Measurements from ENCODE around the gene DUSP14. TPM values are rescaled to one million over a fixed set of nuclear protein-coding genes. Genes with fewer than 3 reads are reported as not detected.
A peak's percentile ranks its signal among the peaks of the same experiment; 100 is the strongest.

Gene DUSP14
- total RNA-seq, 2 experiments from 2014 or later, result 7.2 to 7.7 TPM

DNA sequence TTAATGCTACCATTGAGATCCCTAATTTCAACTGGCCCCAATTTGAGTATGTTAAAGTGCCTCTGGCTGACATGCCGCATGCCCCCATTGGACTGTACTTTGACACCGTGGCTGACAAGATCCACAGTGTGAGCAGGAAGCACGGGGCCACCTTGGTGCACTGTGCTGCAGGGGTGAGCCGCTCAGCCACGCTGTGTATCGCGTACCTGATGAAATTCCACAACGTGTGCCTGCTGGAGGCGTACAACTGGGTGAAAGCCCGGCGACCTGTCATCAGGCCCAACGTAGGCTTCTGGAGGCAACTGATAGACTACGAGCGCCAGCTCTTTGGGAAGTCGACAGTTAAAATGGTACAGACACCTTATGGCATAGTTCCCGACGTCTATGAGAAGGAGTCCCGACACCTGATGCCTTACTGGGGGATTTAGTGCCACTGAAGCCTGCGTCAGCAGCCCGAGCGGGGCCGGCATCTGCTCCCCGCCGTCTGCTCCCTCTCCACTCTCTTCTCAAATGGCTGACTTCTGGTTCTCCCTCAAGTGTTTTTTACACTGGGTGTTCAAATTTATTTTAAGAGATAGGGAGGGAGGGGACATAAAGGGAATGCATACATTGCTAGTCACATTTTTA, 22.9 kb downstream of the DUSP14 start:
- Mint-ChIP-seq H3K27ac (no peak overlapping the region), H3K36me3 (peaks cover 9% of the 10 kb centered on the region), H3K4me3 (no peak overlapping the region), H3K9me3 (no peaks in the 10 kb centered on the region), H3K27me3 (no peaks in the 10 kb centered on the region), H3K4me1 (peaks cover 3% of the 10 kb centered on the region)
- POLR2A ChIA-PET, result no interaction called here
- DNase-seq, result no peak
- no peak for ATAC-seq (ENCODE audit: low read depth)

DNA sequence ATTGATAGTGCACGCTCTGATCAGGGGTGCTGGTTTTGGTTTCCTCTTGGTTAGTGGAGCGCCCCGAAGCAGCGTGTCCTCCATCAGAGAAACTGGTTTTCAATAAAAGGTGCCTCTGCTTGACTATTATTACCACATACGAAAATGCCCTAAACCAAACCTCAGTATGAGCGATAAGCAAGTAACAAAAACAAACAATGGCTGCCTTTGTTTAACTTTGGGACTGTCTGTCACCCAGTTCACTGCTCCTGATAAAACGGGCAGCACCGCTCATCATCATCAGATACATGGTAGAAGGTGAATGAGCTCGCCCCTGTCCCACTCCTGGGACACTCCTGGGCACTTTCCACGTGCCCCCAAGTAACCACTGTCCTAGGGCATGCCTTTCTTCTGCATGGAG, 24.0 kb downstream of the DUSP14 start:
- POLR2A ChIA-PET, result no interaction called here
- Mint-ChIP-seq H3K4me3 (no peak overlapping the region), H3K9me3 (no peaks in the 10 kb centered on the region), H3K27me3 (no peaks in the 10 kb centered on the region), H3K27ac (no peak overlapping the region), H3K36me3 (peaks cover 17% of the 10 kb centered on the region), H3K4me1 (peaks cover 3% of the 10 kb centered on the region)
- no peak for ATAC-seq (ENCODE audit: low read depth)
- DNase-seq, result no peak

DNA sequence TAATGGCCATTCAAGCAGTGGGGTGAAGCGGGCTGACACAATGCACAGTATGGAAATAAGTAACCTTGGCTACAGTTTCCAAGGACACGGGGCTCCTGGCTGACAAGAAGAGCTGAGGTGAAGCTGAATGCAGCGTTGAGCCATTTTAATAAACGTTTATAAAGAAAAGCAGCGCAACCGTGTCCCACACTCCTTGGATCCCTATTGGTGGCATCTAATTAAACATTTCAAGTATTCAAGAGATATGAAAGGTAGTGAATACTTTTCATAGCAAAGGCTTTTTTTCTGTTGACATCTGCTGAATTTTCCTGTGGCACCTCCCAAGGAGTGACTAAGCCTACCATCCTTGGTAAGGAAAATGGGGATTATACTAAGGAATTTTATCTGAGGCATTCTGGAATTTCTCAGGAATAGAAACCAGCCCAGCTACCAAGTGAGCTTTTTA, 26.5 kb downstream of the DUSP14 start:
- H3K9me3 Mint-ChIP-seq, result no peaks in the 10 kb centered on the region
- no peaks in the 10 kb centered on the region for H3K27me3 Mint-ChIP-seq
- POLR2A ChIA-PET, result interaction anchor here (0.7 kb wide), 1 partner anchor 80 kb away, joined by 4 read pairs; no protein-coding TSS in a partner anchor
- peaks cover 22% of the 10 kb centered on the region for H3K36me3 Mint-ChIP-seq
- ATAC-seq (ENCODE audit: low read depth) (no peak), DNase-seq (no peak)
- peaks cover 15% of the 10 kb centered on the region for H3K4me1 Mint-ChIP-seq
- H3K27ac Mint-ChIP-seq, result no peak overlapping the region
- no peak overlapping the region for H3K4me3 Mint-ChIP-seq

DNA sequence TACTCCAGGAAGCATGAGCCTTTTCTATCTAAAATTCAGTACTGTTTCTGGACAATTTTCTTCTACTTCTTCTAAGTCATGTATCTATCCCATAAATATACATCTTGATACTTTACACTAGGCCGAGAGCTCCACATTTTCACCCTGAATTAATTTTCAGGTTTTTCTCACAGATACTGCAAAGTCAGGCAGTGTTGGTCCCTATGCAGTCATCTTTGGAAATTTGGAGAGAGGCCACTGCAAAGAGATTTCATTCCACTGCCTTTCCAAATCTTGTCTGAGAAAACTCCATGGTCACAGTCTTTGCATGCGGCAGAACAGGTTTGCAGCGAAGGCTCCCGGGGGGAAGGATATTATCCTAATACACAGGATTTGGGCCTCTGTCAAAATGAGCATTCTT, 28.2 kb downstream of the DUSP14 start:
- POLR2A ChIA-PET, result no interaction called here
- Mint-ChIP-seq H3K4me1 (peaks cover 15% of the 10 kb centered on the region), H3K36me3 (peaks cover 28% of the 10 kb centered on the region), H3K27me3 (no peaks in the 10 kb centered on the region), H3K4me3 (no peak overlapping the region), H3K27ac (no peak overlapping the region), H3K9me3 (no peaks in the 10 kb centered on the region)
- no peak for DNase-seq
- no peak for ATAC-seq (ENCODE audit: low read depth)

DNA sequence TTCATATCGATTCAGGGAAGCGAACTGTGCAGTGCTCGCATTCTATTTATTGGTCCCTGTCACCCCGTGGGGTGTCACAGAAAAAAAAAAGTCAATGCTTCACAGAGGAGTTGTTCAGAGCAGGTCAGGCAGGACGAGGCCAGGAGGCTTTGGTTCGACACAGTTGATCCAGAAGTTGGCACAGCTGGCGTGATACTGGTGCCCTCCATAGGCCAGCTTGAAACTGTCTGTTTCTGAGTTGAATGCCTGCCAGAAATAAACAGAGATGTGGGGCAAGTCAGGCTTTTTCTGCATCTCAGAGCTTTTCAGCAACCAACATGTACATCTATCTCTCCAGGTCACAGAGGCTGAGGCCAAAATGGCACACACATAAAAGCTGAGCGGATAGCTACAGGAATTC, 29.1 kb downstream of the DUSP14 start:
- Mint-ChIP-seq H3K36me3 (peaks cover 29% of the 10 kb centered on the region), H3K27me3 (no peaks in the 10 kb centered on the region), H3K27ac (peak overlapping the region; percentile 7), H3K9me3 (no peaks in the 10 kb centered on the region), H3K4me1 (peaks cover 19% of the 10 kb centered on the region), H3K4me3 (no peak overlapping the region)
- ATAC-seq (ENCODE audit: low read depth) (no peak), DNase-seq (no peak)
- POLR2A ChIA-PET, result interaction anchor here (0.6 to 0.8 kb wide), 2 partner anchors 25 to 43 kb away, joined by 3 to 4 read pairs; no protein-coding TSS in a partner anchor

DNA sequence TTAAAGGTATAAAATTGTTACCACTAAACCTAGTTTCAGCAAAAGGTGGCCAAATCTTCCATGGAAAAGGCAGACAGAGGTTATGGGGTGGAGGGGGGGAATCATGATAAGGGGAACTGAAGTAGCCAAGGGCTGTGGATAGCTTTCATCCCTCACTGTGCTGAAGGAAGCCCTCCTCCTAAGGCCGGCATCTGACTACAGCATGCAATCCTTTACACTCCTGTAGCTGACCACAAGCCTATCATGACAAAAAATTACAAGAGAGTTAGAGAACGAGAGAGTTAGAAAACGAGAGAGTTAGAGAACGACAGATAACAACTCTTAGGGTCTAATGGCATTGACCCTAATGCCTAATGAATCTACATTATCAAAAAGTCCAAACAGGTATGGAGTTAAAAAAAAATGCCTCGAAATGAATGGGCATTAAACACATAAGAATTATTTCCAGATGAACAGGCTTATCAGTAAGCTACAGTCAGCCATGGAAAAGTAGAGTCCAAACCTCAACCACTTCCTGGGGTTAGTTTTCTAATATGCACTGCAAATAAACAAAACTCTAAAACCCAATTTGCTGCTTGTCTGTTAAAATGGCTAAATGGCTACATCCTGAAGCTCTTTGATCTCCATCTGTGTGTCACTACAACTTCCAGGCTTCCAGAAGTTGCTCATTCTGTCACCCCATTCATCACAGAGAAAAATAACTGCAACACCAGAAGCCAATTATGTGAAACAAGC, 29.7 kb downstream of the DUSP14 start:
- DNase-seq (no peak), ATAC-seq (ENCODE audit: low read depth) (no peak)
- H3K4me3 Mint-ChIP-seq, result no peak overlapping the region
- POLR2A ChIA-PET, result interaction anchor here (0.6 to 0.8 kb wide), 3 partner anchors 24 to 56 kb away, joined by 3 to 5 read pairs (median 4); no protein-coding TSS in a partner anchor
- H3K36me3 Mint-ChIP-seq, result peaks cover 32% of the 10 kb centered on the region
- no peaks in the 10 kb centered on the region for H3K27me3 Mint-ChIP-seq
- no peaks in the 10 kb centered on the region for H3K9me3 Mint-ChIP-seq
- peak overlapping the region; percentile 42 for H3K27ac Mint-ChIP-seq
- H3K4me1 Mint-ChIP-seq, result peaks cover 24% of the 10 kb centered on the region

DNA sequence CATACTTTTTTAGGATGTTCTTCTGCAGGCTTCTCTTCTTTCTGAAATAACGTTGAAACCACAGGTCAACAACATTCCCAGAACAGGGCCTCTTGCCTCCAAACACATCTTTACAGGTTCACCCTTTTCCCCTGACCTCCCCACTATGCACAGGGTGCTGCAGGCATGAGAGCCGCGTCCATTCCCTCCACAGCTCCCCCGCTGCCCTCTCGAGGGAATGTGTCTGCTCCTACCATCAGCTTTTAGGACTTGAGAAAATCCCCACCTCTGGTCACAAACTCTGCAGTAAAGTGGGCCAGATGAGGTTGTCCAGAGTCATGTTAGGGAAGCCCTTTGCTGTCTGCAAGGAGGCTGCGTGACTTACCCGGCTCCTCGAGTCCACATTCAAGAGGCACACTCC, 30.5 kb downstream of the DUSP14 start:
- peaks cover 27% of the 10 kb centered on the region for H3K4me1 Mint-ChIP-seq
- H3K36me3 Mint-ChIP-seq, result peaks cover 34% of the 10 kb centered on the region
- POLR2A ChIA-PET, result interaction anchor here (0.6 kb wide), 1 partner anchor 56 kb away, joined by 5 read pairs; no protein-coding TSS in a partner anchor

DNA sequence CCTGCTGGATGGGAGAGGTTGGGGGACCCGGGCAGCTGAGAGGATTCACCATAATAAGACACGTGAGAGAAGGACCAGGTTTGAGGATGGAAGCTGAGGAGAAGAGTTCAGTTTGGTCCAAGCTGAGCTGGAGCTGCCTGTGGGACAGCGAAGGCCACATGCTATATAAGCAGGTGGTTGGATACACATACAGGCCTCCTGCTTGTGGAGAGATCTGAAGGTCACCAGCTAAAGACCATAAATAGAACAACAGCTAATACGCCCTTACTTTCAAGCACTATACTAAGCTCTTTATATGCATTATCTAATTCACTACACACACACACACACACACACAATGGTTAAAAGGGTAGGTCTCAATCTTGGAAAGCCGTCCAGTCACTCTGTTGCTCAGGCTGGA, 32.1 kb downstream of the DUSP14 start:
- no peak overlapping the region for H3K27ac Mint-ChIP-seq
- H3K9me3 Mint-ChIP-seq, result no peaks in the 10 kb centered on the region
- H3K4me3 Mint-ChIP-seq, result no peak overlapping the region
- H3K36me3 Mint-ChIP-seq, result peaks cover 28% of the 10 kb centered on the region
- DNase-seq (no peak), ATAC-seq (ENCODE audit: low read depth) (no peak)
- H3K27me3 Mint-ChIP-seq, result no peaks in the 10 kb centered on the region
- POLR2A ChIA-PET, result no interaction called here
- peaks cover 27% of the 10 kb centered on the region for H3K4me1 Mint-ChIP-seq

More for the DNA sequence above, 30.5 kb downstream of the DUSP14 start:
- Mint-ChIP-seq H3K4me3 (no peak overlapping the region), H3K27me3 (no peaks in the 10 kb centered on the region), H3K9me3 (no peaks in the 10 kb centered on the region), H3K27ac (peak overlapping the region; percentile 56)
- ATAC-seq (ENCODE audit: low read depth) (no peak), DNase-seq (no peak)

DNA sequence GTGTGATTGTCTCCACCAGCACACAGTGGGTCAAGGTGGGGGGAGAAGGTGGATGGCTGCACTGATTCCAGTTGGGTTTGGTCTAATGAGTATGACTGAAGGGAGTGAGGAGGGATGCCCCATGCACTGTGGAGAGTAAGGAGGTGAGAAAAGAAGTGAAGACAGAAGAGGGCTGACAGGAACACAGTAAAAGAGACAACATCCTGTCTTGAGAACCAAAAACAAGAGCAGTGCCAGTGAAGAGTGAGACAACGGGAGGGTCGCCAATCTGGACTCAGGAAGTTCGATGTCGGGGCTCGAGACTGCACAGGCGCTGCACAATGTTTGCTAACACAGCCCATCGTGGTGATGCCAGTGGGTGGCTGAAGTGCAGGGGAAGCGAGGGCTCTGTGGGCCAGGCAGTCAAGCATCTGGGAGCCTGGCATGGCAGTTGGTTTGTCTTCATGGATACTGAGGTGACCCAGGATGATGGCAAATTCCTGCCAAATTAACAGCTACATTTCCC, 34.1 kb downstream of the DUSP14 start:
- POLR2A ChIA-PET, result no interaction called here
- DNase-seq (no peak), ATAC-seq (ENCODE audit: low read depth) (peak; percentile 65)
- peak overlapping the region; percentile 24 for H3K27ac Mint-ChIP-seq
- peaks cover 27% of the 10 kb centered on the region for H3K4me1 Mint-ChIP-seq
- no peak overlapping the region for H3K4me3 Mint-ChIP-seq
- H3K9me3 Mint-ChIP-seq, result no peaks in the 10 kb centered on the region
- H3K36me3 Mint-ChIP-seq, result peaks cover 23% of the 10 kb centered on the region
- no peaks in the 10 kb centered on the region for H3K27me3 Mint-ChIP-seq

DNA sequence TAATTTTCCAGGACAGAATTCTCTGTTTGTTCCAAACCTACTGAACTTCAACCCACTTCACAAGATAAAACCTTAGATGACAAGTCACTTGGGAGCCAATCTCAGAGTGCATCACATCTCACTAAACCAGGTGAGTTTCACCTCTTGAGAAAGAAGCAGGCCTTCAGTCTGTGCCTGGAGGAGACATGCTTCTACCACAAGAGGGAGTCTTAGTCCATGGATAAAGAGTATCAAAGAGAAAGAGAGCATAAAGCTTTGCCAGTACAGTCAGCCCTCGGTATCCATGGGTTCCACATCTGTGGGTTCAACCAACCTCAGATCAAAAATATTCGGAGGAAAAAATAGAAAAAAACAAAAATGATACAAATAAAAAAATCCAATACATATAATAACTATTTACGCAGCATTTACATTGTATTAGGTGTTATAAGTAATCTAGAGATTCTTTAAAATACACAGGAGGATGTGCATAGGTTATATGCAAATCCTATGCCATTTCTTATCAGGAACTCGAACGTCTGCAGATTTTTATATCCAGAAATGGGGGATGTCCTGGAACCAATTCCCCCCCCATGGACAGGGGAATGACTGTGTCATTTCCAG, 37.7 kb downstream of the DUSP14 start:
- POLR2A ChIA-PET, result interaction anchor here (1.1 to 1.7 kb wide), 2 partner anchors 68 to 82 kb away, joined by 3 to 6 read pairs; partner anchors contain the start of gene SYNRG

DNA sequence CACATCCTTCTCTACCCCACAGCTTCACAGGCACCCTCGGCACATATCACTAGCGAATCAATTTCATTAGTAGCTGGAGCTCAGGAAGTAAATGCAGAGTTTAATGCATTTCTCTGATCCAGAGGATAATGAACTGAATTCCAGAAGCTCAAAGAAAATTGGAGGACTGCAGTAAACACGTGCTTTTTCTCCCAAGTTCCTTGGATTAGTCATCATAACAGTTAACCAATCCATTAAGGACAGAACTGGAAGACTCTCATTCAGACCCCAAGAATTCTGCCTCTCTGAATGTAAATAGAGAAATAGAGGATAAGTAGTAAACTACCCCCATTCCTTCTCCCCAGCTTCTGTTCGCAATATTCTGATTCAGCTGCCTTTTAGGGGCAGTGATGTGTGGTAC, 40.7 kb downstream of the DUSP14 start:
- H3K4me3 Mint-ChIP-seq, result no peak overlapping the region
- no peak for DNase-seq
- no peaks in the 10 kb centered on the region for H3K4me1 Mint-ChIP-seq
- H3K27ac Mint-ChIP-seq, result peak overlapping the region; percentile 4
- no peak for ATAC-seq (ENCODE audit: low read depth)
- H3K27me3 Mint-ChIP-seq, result no peaks in the 10 kb centered on the region
- POLR2A ChIA-PET, result no interaction called here
- H3K36me3 Mint-ChIP-seq, result peaks cover 30% of the 10 kb centered on the region
- H3K9me3 Mint-ChIP-seq, result no peaks in the 10 kb centered on the region

More for the DNA sequence above, 37.7 kb downstream of the DUSP14 start:
- peaks cover 31% of the 10 kb centered on the region for H3K36me3 Mint-ChIP-seq
- H3K27ac Mint-ChIP-seq, result no peak overlapping the region
- no peaks in the 10 kb centered on the region for H3K9me3 Mint-ChIP-seq
- no peak for DNase-seq
- peak; percentile 58 for ATAC-seq (ENCODE audit: low read depth)
- H3K4me1 Mint-ChIP-seq, result peaks cover 12% of the 10 kb centered on the region
- no peaks in the 10 kb centered on the region for H3K27me3 Mint-ChIP-seq
- no peak overlapping the region for H3K4me3 Mint-ChIP-seq

DNA sequence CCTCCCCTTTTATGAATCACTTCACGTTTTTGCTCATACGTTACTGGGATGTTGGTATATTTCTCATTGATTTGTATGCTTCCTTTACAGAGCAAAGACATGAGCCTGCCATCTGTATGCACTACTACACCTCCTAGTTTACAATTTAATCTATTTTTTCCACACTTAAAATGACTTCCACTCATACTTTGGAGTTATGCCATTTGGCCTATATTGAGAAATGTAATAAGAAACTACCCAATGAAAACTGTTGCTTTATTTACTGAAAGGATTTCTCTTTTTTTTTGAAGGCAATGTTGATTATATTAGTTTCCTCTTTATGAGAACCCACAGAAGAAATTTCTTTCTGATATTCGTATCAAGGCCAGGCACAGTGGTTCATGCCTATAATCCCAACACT, 43.1 kb downstream of the DUSP14 start:
- POLR2A ChIA-PET, result no interaction called here
- no peak overlapping the region for H3K27ac Mint-ChIP-seq
- no peaks in the 10 kb centered on the region for H3K4me1 Mint-ChIP-seq
- no peaks in the 10 kb centered on the region for H3K9me3 Mint-ChIP-seq
- ATAC-seq (ENCODE audit: low read depth) (no peak), DNase-seq (no peak)
- H3K4me3 Mint-ChIP-seq, result no peak overlapping the region
- H3K27me3 Mint-ChIP-seq, result no peaks in the 10 kb centered on the region
- H3K36me3 Mint-ChIP-seq, result peaks cover 36% of the 10 kb centered on the region

DNA sequence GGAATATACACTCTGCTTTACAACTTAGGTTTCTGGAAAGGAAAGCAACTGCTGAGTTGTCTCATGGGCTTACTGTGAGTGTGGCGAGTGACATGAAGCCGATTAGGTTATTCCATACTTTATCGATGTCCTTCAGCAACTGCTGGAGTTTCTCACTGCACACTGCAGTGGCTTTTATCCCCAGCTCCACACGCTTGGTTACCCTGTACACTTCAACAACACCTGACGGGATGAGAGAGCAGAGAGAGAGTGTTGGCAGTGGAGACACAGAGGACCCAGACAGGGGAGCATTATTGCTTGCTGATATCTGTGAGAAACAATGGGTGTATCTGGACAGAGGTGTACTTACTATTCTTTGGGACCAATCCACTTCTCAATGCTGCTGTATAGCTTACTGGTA, 46.2 kb downstream of the DUSP14 start:
- Mint-ChIP-seq H3K27ac (no peak overlapping the region), H3K4me1 (no peaks in the 10 kb centered on the region), H3K4me3 (no peak overlapping the region), H3K27me3 (no peaks in the 10 kb centered on the region), H3K36me3 (peaks cover 38% of the 10 kb centered on the region), H3K9me3 (no peaks in the 10 kb centered on the region)
- DNase-seq (no peak), ATAC-seq (ENCODE audit: low read depth) (no peak)
- POLR2A ChIA-PET, result no interaction called here
